ENCODE data around the gene CSPG4.
A peak's percentile ranks its signal among the peaks of the same experiment; 100 is the strongest.
"Not testable (repeated sequence)": the region's sequence is repeated elsewhere in the genome, so short reads cannot be mapped to it uniquely, and the experiment has no call there.

The CSPG4 gene

GRCh38 chr15:75712668-75713337, at the start of gene CSPG4:
Gene CSPG4, minus strand, starts transcription at chr15:75712848. Its CDS starts 93 bp downstream, at chr15:75712755.
- DNase-seq, result no peak

GRCh38 chr15:75762357-75762718, 49.7 kb upstream of the CSPG4 start:
- DNase-seq, result not testable (repeated sequence)

GRCh38 chr15:75761446-75762356, 49.1 kb upstream of the CSPG4 start:
- no peak for DNase-seq

GRCh38 chr15:75760704-75761435, 48.2 kb upstream of the CSPG4 start:
- DNase-seq, result no peak

GRCh38 chr15:75760131-75760520, 47.5 kb upstream of the CSPG4 start:
- not testable (repeated sequence) for DNase-seq

- DNase-seq, result no peak
Observed at GRCh38 chr15:75759416-75760130, 46.9 kb upstream of the CSPG4 start.

GRCh38 chr15:75758071-75758872, 45.6 kb upstream of the CSPG4 start:
- peak; percentile 43 for DNase-seq

- not testable (repeated sequence) for DNase-seq
Observed at GRCh38 chr15:75754871-75755270, 42.2 kb upstream of the CSPG4 start.

GRCh38 chr15:75753145-75753544, 40.5 kb upstream of the CSPG4 start:
- no peak for DNase-seq

GRCh38 chr15:75751891-75752290, 39.2 kb upstream of the CSPG4 start:
- no peak for DNase-seq

- DNase-seq, result no peak
Observed at GRCh38 chr15:75751116-75751875, 38.6 kb upstream of the CSPG4 start.

GRCh38 chr15:75750261-75751050, 37.8 kb upstream of the CSPG4 start:
- DNase-seq, result no peak

- no peak for DNase-seq
Observed at GRCh38 chr15:75749820-75750219, 37.2 kb upstream of the CSPG4 start.

- DNase-seq, result not testable (repeated sequence)
Observed at GRCh38 chr15:75748882-75749281, 36.2 kb upstream of the CSPG4 start.

GRCh38 chr15:75747121-75747520, 34.5 kb upstream of the CSPG4 start:
- not testable (repeated sequence) for DNase-seq

- no peak for DNase-seq
Observed at GRCh38 chr15:75745305-75745704, 32.7 kb upstream of the CSPG4 start.

- not testable (repeated sequence) for DNase-seq
Observed at GRCh38 chr15:75742346-75742745, 29.7 kb upstream of the CSPG4 start.

- no peak for DNase-seq
Observed at GRCh38 chr15:75739791-75740190, 27.1 kb upstream of the CSPG4 start.

GRCh38 chr15:75738647-75739325, 26.1 kb upstream of the CSPG4 start:
- DNase-seq, result peak; percentile 56
